Uterus (tissue), 4 donors: ENCODE results near the gene AMOTL1. TPM values are rescaled to one million over a fixed set of nuclear protein-coding genes. Genes with fewer than 3 reads are reported as not detected.

ENCODE experiments used
- DNase-seq, 2 donors: peaks; one replicate each; pipeline ENCODE4 v3.0.0-alpha.2; 2019 to 2020
- H3K27ac ChIP-seq, 2 donors: fragments of 200-600 bp; sonication (generic); 1 replicate in 1 of 2; 2 replicates in 1 of 2; pipeline ENCODE4 v1.5.1; 2016 to 2018
- H3K27me3 ChIP-seq, 2 donors: fragments of 200-600 bp; sonication (generic); one replicate each; pipeline ENCODE4 v1.5.1; 2018 to 2019; ENCODE audit warnings: control low read depth in 1 of 2
- H3K36me3 ChIP-seq, 2 donors: fragments of 200-600 bp; sonication (generic); one replicate each; pipeline ENCODE4 v1.5.1; 2019; ENCODE audit warnings: control low read depth in 1 of 2
- H3K4me1 ChIP-seq, 2 donors: fragments of 200-600 bp; sonication (generic); one replicate each; pipeline ENCODE4 v1.5.1; 2018 to 2019; ENCODE audit warnings: control low read depth in 1 of 2
- H3K4me3 ChIP-seq, 2 donors: fragments of 200-600 bp; sonication (generic); 1 replicate in 1 of 2; 2 replicates in 1 of 2; pipeline ENCODE4 v1.5.1; 2018 to 2019; ENCODE audit warnings: mild to moderate bottlenecking in 1 of 2
- H3K9me3 ChIP-seq, 2 donors: fragments of 200-600 bp; sonication (generic); one replicate each; pipeline ENCODE4 v1.5.1; 2019; ENCODE audit warnings: control low read depth in 1 of 2
- POLR2A ChIP-seq, 2 donors: fragments of 450-650 bp; IDR thresholded peaks; one replicate each; pipeline ENCODE4 v1.6.1; 2016; ENCODE audit warnings: antibody characterized with exemption in 2 of 2, mild to moderate bottlenecking in 1 of 2, moderate library complexity in 1 of 2
- intact Hi-C: fragments of 100-400 bp; cut with DNase I; formaldehyde crosslinking; loops from one replicate; pipeline ENCODE4 v1.15.1; 2023; ENCODE audit warnings: low total_unique reads
- total RNA-seq, 4 donors: library from RNA; depleted of rRNA in 3 of 4; stranded (reverse); fragments of >200 nt in 3 of 4; gene quantifications; one replicate each; pipeline versions ENCODE4 v1.1.0 to v1.2.4, GENCODE V29; 2014 to 2023
- TF ChIP-seq, protein P1 (sequence below), 4 experiments: fragments of 200-600 bp in 2 of 4; fragments of 450-650 bp in 2 of 4; sonication (generic) in 2 of 4; IDR thresholded peaks; one replicate each; pipeline ENCODE4 v1.5.1; 2016 to 2019; ENCODE audit warnings: antibody characterized with exemption in 4 of 4, mild to moderate bottlenecking in 2 of 4, moderate library complexity in 1 of 4
- donor health status: DM: yes; HTN: yes; CAD: no.

The AMOTL1 gene
- total RNA-seq, 4 donors from 2014 or later, result 20.6 to 107 (median 41.5) TPM

GRCh38 chr11:94741022-94741679 is 27.0 kb upstream of the AMOTL1 start:
- peaks cover 0 to 3% of the 10 kb centered on the region in 2 donors for H3K4me1 ChIP-seq
- no peaks in the 10 kb centered on the region for H3K36me3 ChIP-seq
- DNase-seq, result peak; percentile 35 to 41
- intact Hi-C loops, result no loop called here
- TF ChIP-seq POLR2A (IDR thresholded peaks at IDR 0.05), result no peak
- TF ChIP-seq, protein P1, sequence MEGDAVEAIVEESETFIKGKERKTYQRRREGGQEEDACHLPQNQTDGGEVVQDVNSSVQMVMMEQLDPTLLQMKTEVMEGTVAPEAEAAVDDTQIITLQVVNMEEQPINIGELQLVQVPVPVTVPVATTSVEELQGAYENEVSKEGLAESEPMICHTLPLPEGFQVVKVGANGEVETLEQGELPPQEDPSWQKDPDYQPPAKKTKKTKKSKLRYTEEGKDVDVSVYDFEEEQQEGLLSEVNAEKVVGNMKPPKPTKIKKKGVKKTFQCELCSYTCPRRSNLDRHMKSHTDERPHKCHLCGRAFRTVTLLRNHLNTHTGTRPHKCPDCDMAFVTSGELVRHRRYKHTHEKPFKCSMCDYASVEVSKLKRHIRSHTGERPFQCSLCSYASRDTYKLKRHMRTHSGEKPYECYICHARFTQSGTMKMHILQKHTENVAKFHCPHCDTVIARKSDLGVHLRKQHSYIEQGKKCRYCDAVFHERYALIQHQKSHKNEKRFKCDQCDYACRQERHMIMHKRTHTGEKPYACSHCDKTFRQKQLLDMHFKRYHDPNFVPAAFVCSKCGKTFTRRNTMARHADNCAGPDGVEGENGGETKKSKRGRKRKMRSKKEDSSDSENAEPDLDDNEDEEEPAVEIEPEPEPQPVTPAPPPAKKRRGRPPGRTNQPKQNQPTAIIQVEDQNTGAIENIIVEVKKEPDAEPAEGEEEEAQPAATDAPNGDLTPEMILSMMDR (IDR thresholded peaks at IDR 0.05), result peak; percentile 41 to 72 (median 52)
- H3K9me3 ChIP-seq, result no peaks in the 10 kb centered on the region
- peak overlapping the region; percentile 43 to 54 for H3K4me3 ChIP-seq
- H3K27ac ChIP-seq, result peak overlapping the region; percentile 54 to 56
- no peaks in the 10 kb centered on the region for H3K27me3 ChIP-seq

DNA sequence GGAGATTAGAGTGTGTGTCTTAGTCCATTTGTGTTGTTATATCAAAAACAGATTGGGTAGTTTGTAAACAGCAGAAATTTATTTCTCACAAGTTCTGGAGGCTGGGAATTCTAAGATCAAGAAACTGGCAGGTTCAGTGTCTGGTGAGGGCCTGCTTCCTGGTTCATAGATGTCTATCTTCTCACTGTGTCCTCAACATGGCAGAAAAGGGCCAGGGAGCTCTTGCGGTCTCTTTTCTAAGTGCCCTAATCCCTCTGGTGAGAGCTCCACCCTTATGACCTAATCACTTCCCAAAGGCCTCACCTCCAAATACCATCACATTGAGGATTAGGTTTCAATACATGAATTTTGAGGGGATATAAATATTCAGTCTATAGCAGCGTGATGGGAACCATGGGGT is 25.5 kb upstream of the AMOTL1 start:
- Histone ChIP-seq H3K9me3 (no peaks in the 10 kb centered on the region), H3K27ac (no peak overlapping the region), H3K4me1 (peaks cover 0 to 3% of the 10 kb centered on the region in 2 donors), H3K4me3 (no peak overlapping the region), H3K27me3 (no peaks in the 10 kb centered on the region), H3K36me3 (no peaks in the 10 kb centered on the region)
- no peak for DNase-seq
- intact Hi-C loops, result no loop called here
- TF ChIP-seq POLR2A (IDR thresholded peaks at IDR 0.05), result no peak
- TF ChIP-seq, protein P1 (IDR thresholded peaks at IDR 0.05), result no peak

- TF ChIP-seq, protein P1 (IDR thresholded peaks at IDR 0.05), result no peak
- no peak for TF ChIP-seq POLR2A (IDR thresholded peaks at IDR 0.05)
- Histone ChIP-seq H3K27me3 (no peaks in the 10 kb centered on the region), H3K4me1 (no peaks in the 10 kb centered on the region), H3K9me3 (no peaks in the 10 kb centered on the region), H3K4me3 (no peak overlapping the region), H3K36me3 (no peaks in the 10 kb centered on the region), H3K27ac (no peak overlapping the region)
- intact Hi-C loops, result no loop called here
- no peak for DNase-seq
Observed at GRCh38 chr11:94746721-94747120, 21.4 kb upstream of the AMOTL1 start.

DNA sequence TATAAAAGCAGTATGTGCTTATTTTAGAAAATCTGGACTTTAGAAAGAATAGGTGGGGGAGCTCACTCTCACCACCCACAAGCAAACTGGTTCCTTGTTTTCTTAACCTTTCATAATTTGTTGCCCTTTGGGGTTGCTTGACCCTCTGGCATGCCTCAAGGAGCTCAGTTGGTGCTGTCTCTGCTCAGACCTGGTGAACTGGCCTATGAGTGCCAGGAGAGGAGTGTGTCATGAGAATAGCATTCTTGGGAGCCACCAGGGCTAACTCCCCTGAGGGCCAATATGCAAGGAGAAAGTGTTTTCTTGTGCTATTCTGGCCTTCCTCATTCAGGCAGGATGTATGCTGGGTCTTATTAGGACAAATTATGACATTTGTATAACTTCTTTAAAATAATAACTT is 21.0 kb upstream of the AMOTL1 start:
- intact Hi-C loops, result no loop called here
- TF ChIP-seq, protein P1 (IDR thresholded peaks at IDR 0.05), result no peak
- TF ChIP-seq POLR2A (IDR thresholded peaks at IDR 0.05), result no peak
- no peaks in the 10 kb centered on the region for H3K36me3 ChIP-seq
- no peaks in the 10 kb centered on the region for H3K9me3 ChIP-seq
- H3K4me3 ChIP-seq, result no peak overlapping the region
- H3K27me3 ChIP-seq, result no peaks in the 10 kb centered on the region
- H3K4me1 ChIP-seq, result no peaks in the 10 kb centered on the region
- H3K27ac ChIP-seq, result no peak overlapping the region
- no peak for DNase-seq

- H3K4me1 ChIP-seq, result no peaks in the 10 kb centered on the region
- no peaks in the 10 kb centered on the region for H3K27me3 ChIP-seq
- no peak overlapping the region for H3K27ac ChIP-seq
- intact Hi-C loops, result no loop called here
- no peak for DNase-seq
- H3K4me3 ChIP-seq, result no peak overlapping the region
- TF ChIP-seq, protein P1 (IDR thresholded peaks at IDR 0.05), result no peak
- no peak for TF ChIP-seq POLR2A (IDR thresholded peaks at IDR 0.05)
- no peaks in the 10 kb centered on the region for H3K36me3 ChIP-seq
- H3K9me3 ChIP-seq, result no peaks in the 10 kb centered on the region
Observed at GRCh38 chr11:94747601-94748041, 20.5 kb upstream of the AMOTL1 start.
